Colonic mucosa (tissue), 4 donors: ENCODE measurements around the gene SPIRE1. TPM values are rescaled to one million over a fixed set of nuclear protein-coding genes. Genes with fewer than 3 reads are reported as not detected.
"Not testable (repeated sequence)": the region's sequence is repeated elsewhere in the genome, so short reads cannot be mapped to it uniquely, and the experiment has no call there.

Experiments
- DNase-seq: peaks from one replicate; pipeline ENCODE4 v3.0.0-alpha.2; 2020
- H3K27ac ChIP-seq: fragments of 200-600 bp; one replicate; pipeline ENCODE4 v1.8.0; 2021
- H3K27me3 ChIP-seq: fragments of 200-600 bp; one replicate; pipeline ENCODE4 v1.8.0; 2021
- H3K36me3 ChIP-seq: fragments of 200-600 bp; one replicate; pipeline ENCODE4 v1.8.0; 2021
- H3K4me1 ChIP-seq: fragments of 200-600 bp; one replicate; pipeline ENCODE4 v1.8.0; 2021; ENCODE audit warnings: mild to moderate bottlenecking
- H3K4me3 ChIP-seq: fragments of 200-600 bp; one replicate; pipeline ENCODE4 v1.8.0; 2021
- H3K9ac ChIP-seq, 2 donors: one replicate each; pipeline ENCODE4 v1.7.0; 2013; ENCODE audit warnings: control low read depth in 2 of 2, low read depth in 2 of 2, low read length in 2 of 2
- H3K9me3 ChIP-seq: fragments of 200-600 bp; one replicate; pipeline ENCODE4 v1.8.0; 2021
- intact Hi-C: fragments of 100-400 bp; cut with DNase I; formaldehyde crosslinking; loops from one replicate; pipeline ENCODE4 v1.14.1; 2022
- total RNA-seq, 2 donors: library from RNA; stranded (reverse); fragmentation: NEBNext Ultra II Directional in 1 of 2; extraction: Animal tissue kit (Norgen Biotek cat#: 25700) in 1 of 2; gene quantifications; one replicate each; pipeline ENCODE4 v1.2.1, GENCODE V29; 2021
- TF ChIP-seq, protein P1 (sequence below): fragments of 200-600 bp; IDR thresholded peaks from one replicate; pipeline ENCODE4 v1.8.0; 2022; ENCODE audit warnings: antibody characterized with exemption, mild to moderate bottlenecking
- donor health status: healthy.
- donor health status: DM: no; HTN: no; CAD: no.
- donor health status: DM: no; HTN: no; CAD: no.

Gene SPIRE1
- total RNA-seq, 2 donors from 2014 or later = 2.7 to 9.0 TPM

DNA sequence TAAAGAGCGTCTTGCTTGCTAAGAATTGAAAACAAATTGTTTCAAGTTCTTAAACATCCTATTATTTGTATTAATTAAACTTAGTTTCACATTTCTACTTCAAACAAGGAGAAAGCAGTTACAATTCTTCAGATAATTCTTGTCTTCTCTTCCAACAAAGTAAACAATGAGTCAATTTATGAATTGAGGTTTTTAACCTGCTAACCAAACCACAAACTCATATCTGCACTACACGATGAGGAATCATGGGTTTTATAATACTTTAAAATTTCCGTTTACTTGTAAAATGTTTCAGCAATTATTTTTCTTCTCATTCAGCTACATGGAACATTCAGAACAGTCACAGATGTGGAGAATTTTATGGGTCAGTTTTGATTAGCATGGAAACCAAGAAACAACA is 114.2 kb downstream of the SPIRE1 start:
- Histone ChIP-seq H3K27ac (no peak overlapping the region), H3K4me3 (no peak overlapping the region), H3K36me3 (no peaks in the 10 kb centered on the region), H3K4me1 (no peaks in the 10 kb centered on the region), H3K9ac (no peak overlapping the region), H3K9me3 (no peaks in the 10 kb centered on the region), H3K27me3 (no peaks in the 10 kb centered on the region)
- no peak for DNase-seq
- intact Hi-C loops = no loop called here
- TF ChIP-seq, protein P1, sequence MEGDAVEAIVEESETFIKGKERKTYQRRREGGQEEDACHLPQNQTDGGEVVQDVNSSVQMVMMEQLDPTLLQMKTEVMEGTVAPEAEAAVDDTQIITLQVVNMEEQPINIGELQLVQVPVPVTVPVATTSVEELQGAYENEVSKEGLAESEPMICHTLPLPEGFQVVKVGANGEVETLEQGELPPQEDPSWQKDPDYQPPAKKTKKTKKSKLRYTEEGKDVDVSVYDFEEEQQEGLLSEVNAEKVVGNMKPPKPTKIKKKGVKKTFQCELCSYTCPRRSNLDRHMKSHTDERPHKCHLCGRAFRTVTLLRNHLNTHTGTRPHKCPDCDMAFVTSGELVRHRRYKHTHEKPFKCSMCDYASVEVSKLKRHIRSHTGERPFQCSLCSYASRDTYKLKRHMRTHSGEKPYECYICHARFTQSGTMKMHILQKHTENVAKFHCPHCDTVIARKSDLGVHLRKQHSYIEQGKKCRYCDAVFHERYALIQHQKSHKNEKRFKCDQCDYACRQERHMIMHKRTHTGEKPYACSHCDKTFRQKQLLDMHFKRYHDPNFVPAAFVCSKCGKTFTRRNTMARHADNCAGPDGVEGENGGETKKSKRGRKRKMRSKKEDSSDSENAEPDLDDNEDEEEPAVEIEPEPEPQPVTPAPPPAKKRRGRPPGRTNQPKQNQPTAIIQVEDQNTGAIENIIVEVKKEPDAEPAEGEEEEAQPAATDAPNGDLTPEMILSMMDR = no peak

DNA sequence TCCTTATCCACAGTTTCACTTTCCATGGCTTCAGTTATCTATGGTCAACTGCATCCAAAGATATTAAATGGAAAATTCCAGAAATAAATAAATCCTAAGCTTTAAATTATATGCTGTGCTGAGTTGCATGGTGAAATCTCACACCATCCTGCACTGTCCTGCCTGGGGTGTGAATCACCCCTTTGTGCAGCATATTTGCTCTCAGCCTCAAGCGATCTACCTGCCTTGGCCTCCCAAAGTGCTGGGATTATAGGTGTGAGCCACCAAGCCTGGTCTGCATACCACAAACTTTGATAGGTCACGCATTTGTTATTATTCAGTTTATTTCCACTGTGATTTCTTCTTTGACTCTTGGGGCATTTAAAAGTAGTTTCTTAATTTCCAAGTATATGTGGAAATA is 117.2 kb downstream of the SPIRE1 start:
- DNase-seq = no peak
- no peak overlapping the region for H3K27ac ChIP-seq
- intact Hi-C loops = no loop called here

DNA sequence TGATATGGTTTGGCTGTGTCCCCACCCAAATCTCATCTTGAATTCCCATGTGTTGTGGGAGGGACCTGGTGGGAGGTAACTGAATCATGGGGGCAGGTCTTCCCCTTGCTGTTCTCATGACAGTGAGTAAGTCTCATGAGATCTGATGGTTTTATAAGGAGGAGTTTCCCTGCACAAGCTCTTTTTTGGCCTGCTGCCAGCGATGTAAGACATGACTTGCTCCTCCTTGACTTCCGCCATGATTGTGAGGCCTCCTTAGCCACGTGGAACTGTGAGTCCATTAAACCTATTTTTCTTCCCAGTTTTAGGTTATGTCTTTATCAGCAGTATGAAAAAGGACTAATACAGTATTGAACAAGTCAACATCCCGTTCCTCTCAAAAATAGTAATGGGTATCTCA is 118.7 kb downstream of the SPIRE1 start:
- DNase-seq, H3K27me3 ChIP-seq, H3K36me3 ChIP-seq: not testable (repeated sequence)

More for the DNA sequence above, 117.2 kb downstream of the SPIRE1 start:
- TF ChIP-seq, protein P1 = no peak
- Histone ChIP-seq H3K4me3 (no peak overlapping the region), H3K36me3 (no peaks in the 10 kb centered on the region), H3K9me3 (no peaks in the 10 kb centered on the region), H3K4me1 (no peaks in the 10 kb centered on the region), H3K9ac (no peak overlapping the region), H3K27me3 (no peaks in the 10 kb centered on the region)

DNA sequence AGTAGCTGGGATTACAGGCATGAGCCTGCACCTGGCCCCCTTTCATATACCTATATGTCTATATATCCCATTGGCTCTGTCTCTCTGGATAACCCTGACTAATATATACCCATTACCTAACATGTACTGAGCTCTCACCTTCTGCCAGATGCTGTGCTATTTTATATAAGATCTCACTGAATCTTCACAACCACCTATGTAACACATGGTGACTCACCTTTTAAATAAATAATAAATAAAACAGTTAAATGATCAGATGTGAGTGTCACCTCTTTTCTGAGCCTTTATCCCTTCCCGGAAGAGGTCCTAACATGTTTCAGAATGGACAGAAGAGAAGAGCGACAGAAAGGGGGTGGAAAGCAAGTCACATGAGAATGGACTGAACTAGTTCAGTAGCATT is 123.1 kb downstream of the SPIRE1 start:
- TF ChIP-seq, protein P1 = no peak
- Histone ChIP-seq H3K27me3 (no peaks in the 10 kb centered on the region), H3K4me3 (no peak overlapping the region), H3K4me1 (no peaks in the 10 kb centered on the region), H3K36me3 (no peaks in the 10 kb centered on the region), H3K9me3 (no peaks in the 10 kb centered on the region), H3K9ac (no peak overlapping the region), H3K27ac (no peak overlapping the region)
- intact Hi-C loops = loop anchor here (10.0 kb wide), 1 partner anchor 140 kb away; no protein-coding TSS in a partner anchor
- no peak for DNase-seq

More for the DNA sequence above, 118.7 kb downstream of the SPIRE1 start:
- intact Hi-C loops = loop anchor here (10.0 kb wide), 1 partner anchor 144 kb away; no protein-coding TSS in a partner anchor
- not testable (repeated sequence) for H3K9ac ChIP-seq, H3K27ac ChIP-seq, H3K4me3 ChIP-seq, H3K4me1 ChIP-seq, H3K9me3 ChIP-seq

DNA sequence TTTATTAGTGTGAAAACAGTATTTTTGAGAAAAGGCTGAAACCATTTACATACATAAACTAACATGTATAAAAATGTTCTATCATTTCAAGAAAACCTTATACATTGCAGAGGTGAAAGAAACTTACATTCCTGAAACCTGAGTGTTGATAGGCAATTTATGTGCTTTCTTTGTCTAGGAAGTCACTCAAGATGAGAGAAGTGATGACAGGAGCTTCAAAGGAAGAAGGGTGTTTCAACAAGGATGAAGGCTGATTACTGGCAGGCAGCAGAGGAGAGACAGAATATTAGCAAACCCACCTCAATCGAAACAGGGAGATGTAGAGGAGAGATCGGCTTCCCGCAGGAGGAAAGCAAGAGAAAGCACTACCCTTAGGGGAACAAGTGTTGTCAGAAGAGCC is 125.2 kb downstream of the SPIRE1 start:
- no peaks in the 10 kb centered on the region for H3K4me1 ChIP-seq

DNA sequence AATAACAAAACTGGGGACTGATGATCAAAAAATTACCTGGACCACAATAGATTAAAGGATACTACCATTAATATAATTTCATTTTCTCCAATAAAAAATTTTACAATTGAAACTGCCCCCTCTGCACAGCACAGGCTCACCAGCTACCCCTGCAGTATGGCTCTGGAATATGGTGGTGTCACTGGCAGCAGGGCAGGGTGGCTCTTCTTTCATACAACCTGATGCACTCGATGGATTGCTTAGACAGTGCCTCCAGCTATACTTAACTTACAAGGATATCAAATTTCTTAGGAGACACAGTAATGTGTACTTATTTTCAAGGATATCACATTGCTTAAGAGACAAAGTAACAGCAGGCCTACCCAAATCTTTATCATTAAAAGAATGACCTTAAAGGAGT is 126.2 kb downstream of the SPIRE1 start:
- H3K27ac ChIP-seq = no peak overlapping the region
- H3K36me3 ChIP-seq = no peaks in the 10 kb centered on the region
- no peaks in the 10 kb centered on the region for H3K27me3 ChIP-seq
- TF ChIP-seq, protein P1 = no peak
- H3K4me3 ChIP-seq = no peak overlapping the region
- H3K9me3 ChIP-seq = no peaks in the 10 kb centered on the region
- intact Hi-C loops = loop anchor here (10.0 kb wide), 1 partner anchor 137 kb away; no protein-coding TSS in a partner anchor
- DNase-seq = no peak
- H3K9ac ChIP-seq = no peak overlapping the region
- no peaks in the 10 kb centered on the region for H3K4me1 ChIP-seq

More for the DNA sequence above, 125.2 kb downstream of the SPIRE1 start:
- Histone ChIP-seq H3K9me3 (no peaks in the 10 kb centered on the region), H3K27me3 (no peaks in the 10 kb centered on the region), H3K36me3 (no peaks in the 10 kb centered on the region), H3K9ac (no peak overlapping the region), H3K27ac (no peak overlapping the region), H3K4me3 (no peak overlapping the region)
- TF ChIP-seq, protein P1 = no peak
- no peak for DNase-seq
- intact Hi-C loops = loop anchor here (10.0 kb wide), 1 partner anchor 138 kb away; no protein-coding TSS in a partner anchor
